ENCODE measurements around the gene SAP25.

Gene SAP25

GRCh38 chr7:100573691-100574361, at the start of gene SAP25:
Gene SAP25, minus strand, starts transcription at chr7:100573900. Its CDS starts 158 bp downstream, at chr7:100573742.
- no peak within 1 kb of the TSS for H3K4me3 ChIP-seq (ENCODE audit: low read depth, low read length)
- H3K27ac ChIP-seq = no peak within 1 kb of the TSS
- H3K36me3 ChIP-seq (replicated peaks) = peaks cover 49% of the 10 kb centered on the region
- no peak for DNase-seq
- no peaks in the 10 kb centered on the region for H3K27me3 ChIP-seq (replicated peaks)
- in situ Hi-C loops (cut with HindIII; ENCODE audit: low pct_ligation_motif_present, low sequenced_read_pairs) = no loop called here
- TF ChIP-seq CTCF (IDR thresholded peaks at IDR 0.05; ENCODE audit: low read depth, low read length, missing control alignments) = peak; percentile 15

GRCh38 chr7:100621554-100621953, 47.9 kb upstream of the SAP25 start:
- TF ChIP-seq CTCF (IDR thresholded peaks at IDR 0.05; ENCODE audit: low read depth, low read length, missing control alignments) = no peak
- in situ Hi-C loops (cut with HindIII; ENCODE audit: low pct_ligation_motif_present, low sequenced_read_pairs) = no loop called here

GRCh38 chr7:100620804-100621203, 47.1 kb upstream of the SAP25 start:
- in situ Hi-C loops (cut with HindIII; ENCODE audit: low pct_ligation_motif_present, low sequenced_read_pairs) = no loop called here
- H3K27ac ChIP-seq = no peak overlapping the region
- no peaks in the 10 kb centered on the region for H3K36me3 ChIP-seq (replicated peaks)
- TF ChIP-seq CTCF (IDR thresholded peaks at IDR 0.05; ENCODE audit: low read depth, low read length, missing control alignments) = no peak
- H3K4me3 ChIP-seq (ENCODE audit: low read depth, low read length) = no peak overlapping the region
- no peaks in the 10 kb centered on the region for H3K27me3 ChIP-seq (replicated peaks)
- DNase-seq = no peak

More at GRCh38 chr7:100621554-100621953, 47.9 kb upstream of the SAP25 start:
- Histone ChIP-seq H3K36me3 (replicated peaks) (no peaks in the 10 kb centered on the region), H3K4me3 (ENCODE audit: low read depth, low read length) (no peak overlapping the region), H3K27ac (no peak overlapping the region), H3K27me3 (replicated peaks) (no peaks in the 10 kb centered on the region)
- no peak for DNase-seq

GRCh38 chr7:100620239-100620638, 46.5 kb upstream of the SAP25 start:
- H3K4me3 ChIP-seq (ENCODE audit: low read depth, low read length) = no peak overlapping the region
- no peaks in the 10 kb centered on the region for H3K36me3 ChIP-seq (replicated peaks)
- no peak for TF ChIP-seq CTCF (IDR thresholded peaks at IDR 0.05; ENCODE audit: low read depth, low read length, missing control alignments)
- in situ Hi-C loops (cut with HindIII; ENCODE audit: low pct_ligation_motif_present, low sequenced_read_pairs) = no loop called here
- H3K27ac ChIP-seq = no peak overlapping the region
- H3K27me3 ChIP-seq (replicated peaks) = no peaks in the 10 kb centered on the region
- no peak for DNase-seq

- H3K4me3 ChIP-seq (ENCODE audit: low read depth, low read length) = no peak overlapping the region
- H3K27me3 ChIP-seq (replicated peaks) = no peaks in the 10 kb centered on the region
- no peak for TF ChIP-seq CTCF (IDR thresholded peaks at IDR 0.05; ENCODE audit: low read depth, low read length, missing control alignments)
- in situ Hi-C loops (cut with HindIII; ENCODE audit: low pct_ligation_motif_present, low sequenced_read_pairs) = no loop called here
- no peaks in the 10 kb centered on the region for H3K36me3 ChIP-seq (replicated peaks)
- no peak for DNase-seq
- H3K27ac ChIP-seq = no peak overlapping the region
Measured at GRCh38 chr7:100614308-100614861, 40.7 kb upstream of the SAP25 start.

Measured in brain microvascular endothelial cell (primary cell).